ENCODE data around the gene MMP15.
"Not testable (repeated sequence)": the region's sequence is repeated elsewhere in the genome, so short reads cannot be mapped to it uniquely, and the experiment has no call there.

Gene MMP15

DNA sequence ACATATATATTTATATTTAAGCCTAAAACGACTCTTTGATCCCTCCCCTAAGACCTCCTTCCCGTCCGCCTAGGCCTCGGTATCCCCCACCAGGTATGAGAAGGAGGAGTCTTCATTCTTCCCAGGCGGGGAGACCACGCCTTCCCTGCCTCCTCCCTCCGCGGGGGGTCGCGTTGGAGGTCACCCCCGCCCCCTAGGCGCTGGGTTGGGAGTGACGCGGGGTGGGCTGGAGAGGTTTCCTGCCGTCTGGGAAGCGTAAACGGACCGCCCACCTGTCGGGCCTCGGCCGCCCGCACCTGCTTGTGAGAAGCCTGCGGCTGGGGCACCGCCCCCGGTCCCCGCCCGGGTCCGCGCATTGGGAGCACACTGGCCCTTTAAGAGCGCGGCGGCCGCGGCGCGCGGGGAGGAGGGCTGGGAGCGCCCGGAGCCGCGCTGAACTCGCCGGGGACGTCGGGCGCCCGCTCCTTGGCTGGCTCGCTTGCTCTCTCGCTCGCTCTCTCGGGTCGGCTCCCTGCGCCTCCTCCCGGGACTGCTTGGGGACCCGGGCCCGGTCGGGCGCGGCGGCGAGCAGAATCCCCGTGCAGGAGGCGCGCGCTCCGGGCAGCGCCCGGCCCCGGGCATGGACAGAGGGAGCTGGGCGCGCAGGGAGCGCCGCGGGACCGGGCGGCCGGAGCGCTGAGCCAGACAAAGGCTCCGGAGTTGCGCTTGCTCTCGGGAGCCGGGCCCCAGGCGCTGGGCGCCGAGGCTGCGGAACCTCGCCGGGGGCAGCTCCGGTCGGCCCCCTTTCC lies at the start of gene MMP15:
MMP15 (plus strand) TSS at position 404 of the 788 bp plus-strand sequence. CDS start 597 bp downstream, outside the sequence.
- no peak for DNase-seq (ENCODE audit: low spot score)

DNA sequence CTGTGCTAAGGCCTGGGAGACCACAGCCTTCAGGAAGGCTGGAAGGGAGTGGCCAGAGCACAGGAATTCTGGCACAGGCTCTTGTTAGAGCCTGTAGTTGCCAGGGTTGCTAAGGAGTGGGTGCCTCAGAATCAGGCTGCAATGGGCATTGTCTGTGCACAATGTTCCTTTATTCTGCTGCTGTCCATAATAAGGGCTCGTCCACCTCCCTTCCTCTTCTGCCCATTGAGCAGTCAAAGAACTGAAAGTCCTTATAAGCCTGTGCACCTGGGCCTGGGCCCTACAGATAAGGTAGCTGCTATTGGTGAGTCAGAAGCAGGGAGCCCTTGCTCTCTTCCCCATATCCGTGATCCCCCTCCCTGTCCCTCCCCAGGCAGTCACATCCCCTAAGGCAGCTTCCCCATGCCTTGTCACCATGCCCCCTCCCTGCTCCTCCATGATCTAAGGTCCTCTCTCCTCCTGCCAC lies 49.2 kb upstream of the MMP15 start:
- peak; percentile 96 for DNase-seq (ENCODE audit: low spot score)

DNA sequence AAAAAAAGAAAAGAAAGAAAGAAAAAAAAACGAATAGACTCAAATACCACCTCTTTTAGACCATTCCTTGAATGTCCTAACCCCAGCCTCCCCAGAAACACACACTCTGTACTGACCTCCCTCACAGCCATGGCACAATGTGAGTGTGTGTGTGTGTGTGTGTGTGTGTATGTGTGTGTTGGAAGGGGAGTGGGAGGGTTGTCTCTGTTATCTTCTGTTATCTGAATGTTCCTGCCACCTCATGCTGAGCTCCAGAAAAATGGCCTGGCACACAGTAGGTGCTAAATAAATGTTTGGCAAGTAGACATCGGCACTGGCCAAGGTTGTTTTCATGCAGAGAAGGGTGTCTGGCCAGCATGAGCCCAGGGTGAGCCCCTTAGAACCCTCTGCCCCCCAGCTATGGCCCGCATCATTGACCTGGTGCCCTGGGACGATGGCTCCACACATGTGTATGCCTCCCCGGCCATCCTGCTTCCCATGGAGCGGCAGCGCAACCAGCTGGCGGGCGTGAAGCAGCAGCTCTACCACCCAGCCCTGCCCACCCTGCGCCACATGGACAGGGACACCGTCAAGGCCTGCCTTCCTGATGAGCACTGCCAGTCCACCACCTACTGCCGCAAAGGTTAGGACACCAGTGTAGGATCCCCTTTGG lies 48.0 kb upstream of the MMP15 start:
- DNase-seq (ENCODE audit: low spot score), result no peak

DNA sequence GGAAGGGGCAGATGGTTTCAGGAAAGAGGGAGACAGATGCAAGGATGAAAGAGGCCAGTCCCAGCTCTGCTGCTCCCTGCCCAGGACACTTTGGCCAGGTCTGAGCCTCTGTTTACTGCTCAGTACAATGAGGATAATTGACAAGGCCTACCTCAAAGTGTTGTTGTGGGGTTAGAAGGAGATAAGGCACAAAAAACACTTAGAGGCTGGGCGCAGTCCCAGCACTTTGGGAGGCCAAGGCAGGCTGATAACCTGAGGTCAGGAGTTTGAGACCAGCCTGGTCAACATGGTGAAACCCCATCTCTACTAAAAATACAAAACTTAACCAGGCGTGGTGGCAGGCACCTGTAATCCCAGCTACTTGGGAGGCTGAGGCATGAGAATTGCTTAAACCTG lies 47.5 kb upstream of the MMP15 start:
- DNase-seq (ENCODE audit: low spot score), result not testable (repeated sequence)

DNA sequence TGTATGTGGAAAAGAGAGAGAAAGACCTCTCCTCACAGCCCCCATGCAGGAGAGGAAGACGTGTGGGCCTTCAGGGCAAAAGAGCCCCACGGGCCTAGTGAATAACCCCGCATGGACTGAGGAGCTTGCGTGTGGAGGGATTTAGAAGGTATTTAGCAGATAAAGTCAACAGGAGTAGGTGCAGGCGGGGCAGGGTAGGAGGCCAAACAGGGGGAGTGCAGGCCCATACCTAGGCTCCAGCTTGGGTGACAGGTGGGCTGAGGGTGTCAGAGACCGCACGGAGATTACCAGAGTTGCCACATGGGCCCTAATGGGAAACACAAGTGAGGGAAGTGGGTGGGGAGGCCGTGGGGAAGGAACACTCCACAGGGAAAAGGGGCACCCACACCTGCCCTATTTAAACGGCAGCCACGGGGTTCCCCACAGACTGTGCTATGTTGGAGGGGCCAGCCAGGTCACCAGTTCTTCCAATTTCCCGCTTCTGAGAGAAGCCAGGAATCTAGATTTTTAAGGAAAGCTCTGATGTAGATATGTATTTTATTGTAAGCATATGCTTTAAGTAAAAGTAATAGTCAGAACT lies 46.5 kb upstream of the MMP15 start:
- DNase-seq (ENCODE audit: low spot score), result no peak

DNA sequence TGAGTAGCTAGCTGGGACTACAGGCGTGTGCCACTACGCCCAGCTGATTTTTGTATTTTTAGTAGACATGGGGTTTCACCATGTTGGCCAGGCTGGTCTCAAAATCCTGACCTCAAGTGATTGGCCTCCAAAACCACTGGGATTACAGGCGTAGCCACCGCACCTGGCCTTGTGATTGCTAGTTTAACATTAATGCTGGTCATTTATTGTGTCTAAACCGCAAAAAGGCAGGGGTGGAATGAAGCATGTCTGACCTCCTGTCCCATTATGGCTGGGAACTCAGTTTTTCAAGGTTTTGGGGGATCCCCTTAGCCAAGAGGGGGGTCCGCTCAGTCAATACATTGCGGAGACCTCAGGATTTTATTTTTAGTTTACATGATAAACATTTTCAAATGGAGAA lies 43.9 kb upstream of the MMP15 start:
- no peak for DNase-seq (ENCODE audit: low spot score)

DNA sequence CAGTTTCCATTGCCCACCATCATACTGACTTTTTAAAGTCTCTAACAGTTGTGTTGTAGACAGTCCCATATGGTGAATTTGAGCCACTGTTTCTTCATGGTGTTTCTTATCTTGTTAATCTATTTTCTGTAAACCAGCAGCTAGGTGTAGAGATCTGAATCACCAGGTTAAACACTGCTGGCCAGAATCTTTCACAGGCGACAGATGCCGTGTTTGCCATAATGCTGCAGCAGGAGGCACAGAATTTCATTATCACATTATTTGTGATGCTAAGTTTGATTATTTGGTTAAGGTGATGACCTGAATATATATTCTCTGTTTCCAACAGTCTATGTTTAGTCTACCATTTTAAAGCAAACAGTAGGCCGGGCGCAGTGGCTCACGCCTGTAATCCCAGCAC lies 43.2 kb upstream of the MMP15 start:
- DNase-seq (ENCODE audit: low spot score), result no peak

DNA sequence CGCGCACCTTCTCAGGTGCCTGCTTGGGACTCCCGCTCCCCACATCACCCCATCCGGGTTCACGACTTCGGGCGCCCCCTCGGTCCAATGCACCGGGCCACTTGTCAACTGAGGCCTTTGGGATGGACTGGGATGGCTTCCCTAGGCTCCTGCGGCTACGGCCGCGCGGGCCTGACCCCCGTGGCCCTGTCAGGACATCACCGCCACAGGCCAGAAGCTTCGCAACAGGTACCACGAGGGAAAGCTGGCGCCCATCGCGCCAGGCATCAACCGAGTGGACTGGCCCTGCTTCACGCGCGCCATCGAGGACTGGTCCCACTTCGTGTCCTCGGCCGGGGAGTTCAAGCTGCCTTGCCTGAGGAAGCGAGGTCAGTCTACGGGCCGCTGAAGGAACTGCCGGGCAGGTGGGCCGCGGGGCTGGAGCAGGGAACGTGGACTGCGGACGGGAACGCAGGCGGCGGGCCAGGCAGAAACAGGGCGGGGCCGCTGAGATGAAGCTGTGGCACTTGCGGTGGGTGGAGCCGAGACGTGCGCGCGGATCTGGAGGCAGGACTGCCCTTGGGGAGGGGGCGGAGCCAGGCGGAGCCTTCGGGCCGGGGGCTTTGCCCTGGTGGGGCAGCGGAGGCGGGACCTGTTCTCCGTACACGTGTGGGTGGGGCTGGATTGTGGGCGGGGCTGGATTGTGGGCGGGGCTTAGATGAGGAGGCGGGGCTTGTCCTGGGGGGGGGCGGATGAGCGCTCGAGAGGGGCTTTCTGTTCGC lies 40.9 kb upstream of the MMP15 start:
- no peak for DNase-seq (ENCODE audit: low spot score)

DNA sequence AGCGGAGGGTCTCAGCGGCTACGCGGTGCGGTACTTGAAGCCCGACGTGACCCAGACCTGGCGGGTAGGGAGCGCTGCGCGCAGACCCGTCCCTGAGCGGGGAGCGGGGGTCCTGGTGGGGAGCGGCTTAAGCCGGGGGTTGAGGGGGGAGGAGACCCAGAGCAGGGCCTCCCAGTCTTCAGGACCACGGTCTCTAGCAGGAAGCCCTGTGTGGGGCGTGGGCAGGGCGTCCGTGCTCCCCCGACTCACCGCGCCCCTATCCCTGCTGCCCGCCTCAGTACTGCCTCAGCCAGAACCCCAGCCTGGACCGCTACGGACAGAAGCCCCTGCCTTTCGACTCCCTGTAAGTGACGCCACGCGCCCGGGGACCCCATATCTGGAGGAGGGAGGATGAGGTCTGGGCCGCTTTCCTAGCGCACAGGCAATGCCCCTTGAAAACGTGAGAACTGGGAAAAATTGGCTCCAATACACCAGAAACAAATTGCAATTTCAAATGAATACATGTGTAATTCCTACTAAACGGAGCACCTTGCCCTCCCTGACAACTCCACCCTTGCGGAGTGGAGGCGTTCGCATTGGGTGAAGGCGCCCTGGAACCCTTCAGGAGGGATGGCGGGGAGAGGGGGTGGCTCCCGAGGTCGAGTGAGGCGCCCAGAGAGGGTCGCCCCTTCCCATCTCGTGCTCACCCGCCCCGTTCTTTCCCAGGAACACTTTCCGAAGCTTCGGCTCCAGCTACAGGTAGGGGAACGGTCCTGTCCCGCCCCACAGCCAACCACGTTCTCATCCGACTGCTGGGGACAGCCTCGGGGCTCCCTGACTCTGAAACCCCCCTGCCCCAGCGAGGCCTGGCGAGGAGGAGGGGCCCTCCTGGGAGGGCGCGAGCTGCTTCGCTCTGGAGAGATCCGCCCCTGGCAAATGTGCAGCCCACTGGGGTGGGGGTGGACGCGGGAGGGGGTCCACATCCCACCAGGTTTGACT lies 40.1 kb upstream of the MMP15 start:
- DNase-seq (ENCODE audit: low spot score), result no peak

DNA sequence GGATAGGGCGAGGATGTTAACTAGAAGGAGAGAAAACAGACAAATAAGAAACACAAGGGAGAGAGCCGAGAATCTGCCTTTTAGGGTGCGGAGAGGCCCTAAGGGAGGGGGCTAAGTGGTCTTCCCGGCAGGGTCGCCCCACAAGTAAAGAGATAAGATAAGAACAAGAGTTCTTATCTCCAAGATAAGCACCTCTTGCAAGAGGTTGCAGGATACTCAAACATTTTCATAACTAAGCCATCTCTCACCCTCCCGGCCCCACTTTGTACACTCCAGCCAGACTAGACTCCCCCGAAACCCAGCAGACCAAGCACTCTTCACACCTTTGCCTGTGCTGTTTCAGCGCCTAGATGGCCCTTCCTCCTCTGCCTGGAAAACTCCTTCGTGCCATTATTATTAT lies 39.4 kb upstream of the MMP15 start:
- no peak for DNase-seq (ENCODE audit: low spot score)

DNA sequence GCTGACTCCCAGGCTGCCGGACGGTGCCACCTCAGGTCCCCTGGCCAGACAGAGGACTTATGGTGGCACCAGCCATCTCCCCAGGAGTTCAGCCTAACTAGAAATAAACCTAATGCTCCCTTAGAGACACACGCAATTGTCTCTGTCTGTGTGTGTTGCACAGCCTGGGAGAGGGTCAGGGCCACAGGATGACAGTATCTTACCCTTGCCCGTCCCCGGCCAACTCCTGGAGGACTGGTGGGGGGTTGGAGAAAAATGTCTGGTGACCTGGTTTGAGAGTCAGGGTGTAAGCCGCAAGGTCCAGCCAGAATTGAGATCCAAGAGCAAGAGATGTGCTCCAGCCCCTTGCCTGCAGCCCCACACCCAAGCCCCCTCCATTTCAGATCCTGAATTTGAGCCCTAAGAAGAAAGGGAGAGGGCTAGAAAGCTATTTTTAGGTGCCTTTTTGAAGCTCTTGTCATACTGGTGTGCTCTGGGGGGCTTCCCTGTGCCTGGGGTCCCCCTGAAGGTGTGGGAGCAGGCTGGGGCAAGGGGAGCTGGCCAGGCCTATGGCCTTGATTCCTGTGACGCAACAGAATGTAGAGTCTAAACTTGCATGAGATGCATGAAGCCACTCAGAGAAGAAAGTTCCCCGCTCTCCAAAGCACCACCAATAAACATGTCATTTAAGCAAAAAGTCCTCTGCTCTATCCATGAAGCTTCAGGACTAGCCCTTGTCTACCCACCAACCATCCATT lies 37.9 kb upstream of the MMP15 start:
- DNase-seq (ENCODE audit: low spot score), result no peak

DNA sequence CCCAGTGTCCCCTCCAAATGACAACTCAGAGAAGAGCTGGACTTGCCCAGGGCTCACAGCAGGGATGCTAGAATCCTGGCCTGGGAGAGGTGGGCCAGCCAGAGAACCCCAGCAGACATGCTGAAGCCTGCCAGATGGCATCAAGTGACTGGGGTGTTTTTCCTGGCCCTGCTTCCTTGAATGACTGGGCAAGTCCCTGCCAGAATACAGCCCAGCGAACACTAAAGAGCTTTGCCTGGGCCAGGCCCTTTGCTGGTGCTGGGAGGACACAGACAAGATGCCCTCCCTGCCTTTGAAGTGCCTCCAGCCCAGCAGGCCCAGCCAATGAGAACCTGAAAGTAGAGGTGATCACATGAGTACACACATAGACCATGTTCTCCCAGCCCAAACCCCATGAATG lies 36.6 kb upstream of the MMP15 start:
- DNase-seq (ENCODE audit: low spot score), result no peak

DNA sequence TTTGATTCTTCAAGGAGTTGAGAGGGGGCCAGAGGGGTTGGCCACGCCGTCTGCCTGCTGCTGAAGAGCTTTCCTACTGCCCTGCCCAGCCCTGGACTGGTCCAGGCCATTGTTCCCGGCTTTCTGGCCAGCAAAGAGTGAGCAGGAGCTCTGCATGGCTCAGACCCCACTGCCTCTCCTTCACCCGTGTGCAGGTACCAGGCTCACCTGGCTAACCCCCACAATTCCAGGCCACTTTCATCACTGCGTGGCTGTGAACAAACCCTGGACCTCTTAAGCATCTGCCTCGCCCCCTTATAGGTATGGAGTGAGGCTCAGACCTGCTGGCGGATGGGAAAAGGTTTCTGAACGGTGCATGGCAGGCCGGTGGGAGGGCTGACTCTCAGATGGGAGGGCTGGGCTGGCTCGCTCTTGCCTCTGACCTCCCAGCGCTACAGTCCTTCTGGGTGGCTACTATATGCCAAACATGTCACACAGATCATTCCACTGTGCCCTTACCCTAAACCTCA lies 33.9 kb upstream of the MMP15 start:
- no peak for DNase-seq (ENCODE audit: low spot score)

DNA sequence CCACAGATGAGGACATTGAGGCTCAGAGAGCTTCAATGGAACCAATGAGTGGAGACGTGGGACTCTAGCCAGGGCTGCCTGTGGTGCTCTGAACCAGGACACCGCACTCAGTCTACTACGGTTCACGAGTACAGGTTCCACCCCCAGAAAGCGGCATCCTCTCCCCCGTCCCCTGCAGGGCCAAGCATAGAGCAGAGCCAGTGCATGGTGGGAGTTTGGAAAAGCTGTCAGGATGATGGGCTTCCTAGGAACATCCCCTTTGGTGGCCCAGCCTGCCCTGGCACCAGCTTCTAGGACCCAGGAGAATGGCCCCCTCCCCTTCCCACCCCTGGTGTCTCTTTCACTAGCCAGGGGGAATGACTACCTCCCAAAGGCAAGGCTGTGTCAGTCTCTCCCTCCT lies 33.5 kb upstream of the MMP15 start:
- no peak for DNase-seq (ENCODE audit: low spot score)

DNA sequence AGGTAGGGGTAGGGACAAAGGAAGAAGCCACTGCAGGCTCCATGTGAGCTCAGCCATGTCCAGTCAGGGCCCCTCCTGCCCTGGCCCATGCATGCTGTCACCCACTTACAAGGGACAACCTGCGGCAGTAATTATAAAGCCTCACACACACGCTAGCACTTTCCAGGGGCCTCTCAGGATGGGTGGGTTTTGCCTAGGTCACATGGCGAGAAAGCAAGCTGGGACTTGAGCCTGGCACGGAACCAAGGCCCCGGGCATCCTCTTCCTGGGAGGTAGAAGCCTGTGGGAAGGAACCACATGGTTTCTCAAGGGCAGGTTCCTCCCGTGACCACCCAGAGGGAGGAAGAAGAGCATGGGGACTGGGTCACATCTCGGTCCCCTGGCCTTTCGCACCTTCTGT lies 32.1 kb upstream of the MMP15 start:
- DNase-seq (ENCODE audit: low spot score), result no peak

DNA sequence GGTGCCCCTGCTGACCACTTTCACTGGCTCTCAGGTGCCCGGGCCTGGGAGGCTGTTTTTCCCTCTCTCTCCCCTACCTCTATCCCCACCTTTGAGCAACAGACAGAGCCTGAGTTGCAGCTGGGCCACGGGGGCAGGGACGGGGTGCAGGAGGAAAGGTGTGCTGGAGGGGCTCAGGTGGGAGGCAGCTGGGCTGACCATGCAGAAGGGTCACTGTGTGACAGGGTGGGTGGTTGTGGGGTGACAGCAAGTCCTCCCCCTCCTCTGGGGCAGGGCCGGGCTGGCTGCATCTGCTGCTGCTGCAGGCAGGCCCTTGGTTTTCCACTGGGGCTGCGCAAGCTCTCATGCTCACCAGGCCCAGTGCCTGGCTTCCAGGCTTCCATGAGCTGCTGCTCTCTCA lies 31.7 kb upstream of the MMP15 start:
- DNase-seq (ENCODE audit: low spot score), result no peak

DNA sequence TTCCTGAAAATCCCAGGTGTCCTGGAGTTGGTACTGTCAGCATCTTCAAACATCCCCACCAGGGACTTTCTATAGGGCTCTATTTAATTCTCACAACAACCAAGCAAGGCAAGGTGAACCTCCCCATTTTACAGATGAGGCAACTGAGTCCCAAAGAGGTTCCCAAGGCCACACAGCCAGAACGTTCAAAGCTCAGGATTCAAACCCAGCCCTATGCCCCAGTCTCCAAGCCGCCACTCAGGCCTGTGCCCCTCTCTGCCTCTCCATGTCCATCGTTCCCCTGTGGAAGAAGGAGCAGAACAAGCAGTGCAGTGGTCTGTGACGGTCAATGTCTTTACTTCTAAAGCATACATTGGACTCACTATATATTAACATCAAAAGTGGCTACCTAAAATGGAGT lies 31.2 kb upstream of the MMP15 start:
- DNase-seq (ENCODE audit: low spot score), result no peak

DNA sequence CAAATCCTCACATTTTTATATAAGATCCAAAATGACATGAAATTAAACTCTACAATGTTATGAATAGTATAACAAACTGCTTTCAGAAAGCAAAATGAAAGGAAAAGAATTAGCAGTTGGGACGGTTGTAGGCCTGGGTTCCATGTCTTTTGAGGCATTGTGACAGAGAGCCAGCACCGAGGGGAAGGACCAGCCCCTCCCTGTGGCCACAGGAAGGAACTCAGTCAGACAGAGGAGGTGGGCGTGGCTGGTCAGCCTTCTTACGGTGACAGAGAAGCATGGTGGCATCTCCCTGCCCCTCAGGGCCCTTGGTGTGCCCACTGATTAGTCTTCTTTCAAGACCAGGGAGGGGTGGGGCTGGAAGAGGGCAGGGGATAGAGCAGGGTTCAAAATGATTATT lies 30.8 kb upstream of the MMP15 start:
- DNase-seq (ENCODE audit: low spot score), result no peak

DNA sequence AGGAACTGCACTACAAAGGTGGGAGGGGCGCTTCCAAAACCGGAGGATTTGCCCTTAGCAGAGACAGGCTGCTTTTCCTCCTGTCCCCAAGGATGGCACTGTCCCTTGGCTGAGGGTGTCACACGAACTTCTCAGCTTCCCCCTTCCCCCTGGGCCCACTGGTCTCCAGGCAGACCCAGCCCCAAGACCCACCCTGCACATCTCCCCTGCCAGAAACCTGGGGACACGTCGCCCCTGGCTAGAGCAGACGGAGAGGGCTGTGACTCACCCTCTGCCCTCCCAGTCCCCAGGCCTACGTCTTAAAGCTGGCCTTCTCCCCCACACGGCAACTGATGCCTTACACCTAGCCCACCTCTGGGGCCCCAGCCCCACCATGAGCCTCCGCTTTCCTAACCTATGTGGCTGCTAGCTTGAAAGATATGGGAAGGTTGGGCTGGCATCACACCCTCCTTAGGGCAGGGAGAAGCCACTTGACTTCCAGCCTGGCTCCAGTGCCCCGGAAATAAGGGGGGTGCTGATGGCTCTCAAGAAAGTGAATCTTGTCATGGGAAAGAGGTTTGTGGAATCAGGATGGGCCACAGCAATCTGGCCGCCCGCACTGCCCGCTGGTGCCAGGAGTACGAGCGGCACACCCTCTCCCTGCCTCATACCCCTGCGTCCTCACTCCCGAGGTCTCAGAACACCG lies 29.7 kb upstream of the MMP15 start:
- no peak for DNase-seq (ENCODE audit: low spot score)
